ENCODE results near the gene TXNDC17. TPM values are rescaled to one million over a fixed set of nuclear protein-coding genes. Genes with fewer than 3 reads are reported as not detected.
"Not testable (repeated sequence)": the region's sequence is repeated elsewhere in the genome, so short reads cannot be mapped to it uniquely, and the experiment has no call there.

The TXNDC17 gene
- total RNA-seq, 1 experiment from 2014 or later, result 137 TPM

GRCh38 chr17:6651354-6651918, 10.6 kb downstream of the TXNDC17 start, which contains the start of the genes C17orf100 and MED31:
C17orf100 (plus strand) TSS chr17:6651762; CDS start chr17:6651914, 152 bp downstream.
MED31 (minus strand) TSS chr17:6651605; CDS start chr17:6651528, 77 bp downstream.
- CTCF ChIA-PET, result interaction anchor here (0.6 to 1.3 kb wide), 2 partner anchors 179 to 507 kb away, joined by 3 to 4 read pairs; no protein-coding TSS in a partner anchor
- Mint-ChIP-seq H3K4me1 (ENCODE audit: insufficient read depth, unreplicated experiment) (peaks cover 40% of the 10 kb centered on the region), H3K36me3 (ENCODE audit: insufficient read depth, unreplicated experiment) (peaks cover 29% of the 10 kb centered on the region), H3K27ac (ENCODE audit: low read depth, unreplicated experiment) (peak within 1 kb of the TSS; percentile 94), H3K4me3 (ENCODE audit: unreplicated experiment) (peak within 1 kb of the TSS; percentile 87), H3K9me3 (ENCODE audit: unreplicated experiment) (peaks cover 7% of the 10 kb centered on the region), H3K27me3 (ENCODE audit: insufficient read depth, unreplicated experiment) (peaks cover 6% of the 10 kb centered on the region)
- BruUV-seq (replicated peaks), result no TSS peak
- peak; percentile 91 for DNase-seq (ENCODE audit: unreplicated experiment)
- intact Hi-C loops (cut with micrococcal nuclease), result no loop called here
- POLR2A ChIA-PET, result interaction anchor here (0.6 to 3.4 kb wide), 8 partner anchors 10 to 1638 kb away, joined by 3 to 57 read pairs (median 4); partner anchors contain the start of genes KIAA0753 and TXNDC17
- TF ChIP-seq CTCF (IDR thresholded peaks at IDR 0.05; ENCODE audit: unreplicated experiment), result no peak

DNA sequence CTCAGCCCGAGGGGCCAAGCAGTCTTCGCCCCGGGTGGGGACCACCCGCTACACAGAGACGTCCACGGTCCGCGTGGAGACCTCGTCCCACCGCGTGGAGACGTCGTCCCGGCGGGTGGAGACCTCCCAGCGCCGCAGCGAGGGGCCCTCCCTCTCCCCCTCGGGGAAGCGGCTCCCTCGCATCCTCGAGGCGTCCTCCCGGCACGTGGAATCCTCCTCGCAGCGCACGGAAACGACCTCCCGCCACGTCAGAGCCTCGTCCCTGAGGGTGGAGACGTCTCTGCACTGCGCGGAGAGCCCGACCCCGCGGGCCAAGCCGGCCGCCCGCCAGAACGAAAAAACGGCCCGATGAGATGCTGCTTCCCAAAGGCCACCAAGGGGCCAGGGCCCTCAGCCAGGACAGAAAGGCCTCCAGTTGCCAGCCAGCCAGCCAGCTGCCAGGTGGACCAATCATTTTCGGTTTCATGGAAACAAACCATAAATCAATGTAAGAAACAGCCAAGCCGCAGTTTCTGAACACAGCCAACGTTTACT, 11.1 kb downstream of the TXNDC17 start:
- ChIA-PET CTCF (interaction anchor here (0.6 to 1.3 kb wide), 2 partner anchors 179 to 507 kb away, joined by 3 to 4 read pairs; no protein-coding TSS in a partner anchor), POLR2A (interaction anchor here (0.6 to 3.4 kb wide), 4 partner anchors 11 to 1637 kb away, joined by 3 to 57 read pairs (median 4); partner anchors contain the start of genes KIAA0753 and TXNDC17)
- no peak for TF ChIP-seq CTCF (IDR thresholded peaks at IDR 0.05; ENCODE audit: unreplicated experiment)
- H3K27ac Mint-ChIP-seq (ENCODE audit: low read depth, unreplicated experiment), result no peak overlapping the region
- H3K4me3 Mint-ChIP-seq (ENCODE audit: unreplicated experiment), result peak overlapping the region; percentile 87
- H3K36me3 Mint-ChIP-seq (ENCODE audit: insufficient read depth, unreplicated experiment), result peaks cover 26% of the 10 kb centered on the region
- intact Hi-C loops (cut with micrococcal nuclease), result no loop called here
- no peak for DNase-seq (ENCODE audit: unreplicated experiment)
- no TSS peak for BruUV-seq (replicated peaks)
- peaks cover 7% of the 10 kb centered on the region for H3K9me3 Mint-ChIP-seq (ENCODE audit: unreplicated experiment)
- peaks cover 6% of the 10 kb centered on the region for H3K27me3 Mint-ChIP-seq (ENCODE audit: insufficient read depth, unreplicated experiment)
- peaks cover 40% of the 10 kb centered on the region for H3K4me1 Mint-ChIP-seq (ENCODE audit: insufficient read depth, unreplicated experiment)

- intact Hi-C loops (cut with micrococcal nuclease), result no loop called here
- no peak for TF ChIP-seq CTCF (IDR thresholded peaks at IDR 0.05; ENCODE audit: unreplicated experiment)
- peak overlapping the region; percentile 63 for H3K4me3 Mint-ChIP-seq (ENCODE audit: unreplicated experiment)
These were observed 14.2 kb downstream of the TXNDC17 start for GRCh38 chr17:6654841-6655731.

GRCh38 chr17:6655732-6656361, 15.0 kb downstream of the TXNDC17 start:
- Mint-ChIP-seq H3K4me1 (ENCODE audit: insufficient read depth, unreplicated experiment) (peaks cover 38% of the 10 kb centered on the region), H3K27me3 (ENCODE audit: insufficient read depth, unreplicated experiment) (peaks cover 19% of the 10 kb centered on the region), H3K4me3 (ENCODE audit: unreplicated experiment) (peak overlapping the region; percentile 63)
- POLR2A ChIA-PET; H3K27ac Mint-ChIP-seq (ENCODE audit: low read depth, unreplicated experiment); CTCF ChIA-PET; H3K36me3 Mint-ChIP-seq (ENCODE audit: insufficient read depth, unreplicated experiment); DNase-seq (ENCODE audit: unreplicated experiment); BruUV-seq (replicated peaks); H3K9me3 Mint-ChIP-seq (ENCODE audit: unreplicated experiment); intact Hi-C loops (cut with micrococcal nuclease): not testable (repeated sequence)

More at GRCh38 chr17:6654841-6655731, 14.2 kb downstream of the TXNDC17 start:
- Mint-ChIP-seq H3K4me1 (ENCODE audit: insufficient read depth, unreplicated experiment) (peaks cover 36% of the 10 kb centered on the region), H3K27me3 (ENCODE audit: insufficient read depth, unreplicated experiment) (peaks cover 12% of the 10 kb centered on the region), H3K27ac (ENCODE audit: low read depth, unreplicated experiment) (no peak overlapping the region), H3K36me3 (ENCODE audit: insufficient read depth, unreplicated experiment) (peaks cover 8% of the 10 kb centered on the region), H3K9me3 (ENCODE audit: unreplicated experiment) (peaks cover 7% of the 10 kb centered on the region)
- CTCF ChIA-PET, result no interaction called here
- peak; percentile 51 for DNase-seq (ENCODE audit: unreplicated experiment)
- POLR2A ChIA-PET, result interaction anchor here (0.5 to 1.0 kb wide), 4 partner anchors 13 to 829 kb away, joined by 3 to 4 read pairs (median 4); no protein-coding TSS in a partner anchor
- no TSS peak for BruUV-seq (replicated peaks)

GRCh38 chr17:6656797-6657632, 16.2 kb downstream of the TXNDC17 start:
- H3K9me3 Mint-ChIP-seq (ENCODE audit: unreplicated experiment); H3K36me3 Mint-ChIP-seq (ENCODE audit: insufficient read depth, unreplicated experiment); BruUV-seq (replicated peaks); H3K27ac Mint-ChIP-seq (ENCODE audit: low read depth, unreplicated experiment); intact Hi-C loops (cut with micrococcal nuclease); DNase-seq (ENCODE audit: unreplicated experiment); H3K4me3 Mint-ChIP-seq (ENCODE audit: unreplicated experiment): not testable (repeated sequence)
- ChIA-PET POLR2A (interaction anchor here (0.6 kb wide), 1 partner anchor 199 kb away, joined by 3 read pairs; no protein-coding TSS in a partner anchor), CTCF (interaction anchor here (0.6 to 1.0 kb wide), 3 partner anchors 9 to 187 kb away, joined by 3 to 4 read pairs (median 3); no protein-coding TSS in a partner anchor)
- peaks cover 38% of the 10 kb centered on the region for H3K4me1 Mint-ChIP-seq (ENCODE audit: insufficient read depth, unreplicated experiment)
- peaks cover 26% of the 10 kb centered on the region for H3K27me3 Mint-ChIP-seq (ENCODE audit: insufficient read depth, unreplicated experiment)
